Trophoblast cell (in vitro differentiated cells and primary cell): Measurements from ENCODE around the gene BTAF1.

ENCODE experiments used
- DNase-seq, 2 donors: peaks; one replicate each; pipeline ENCODE4 v3.0.0-alpha.2; 2016
- H2AFZ ChIP-seq: 2 replicates; pipeline ENCODE4 v1.6.1; 2013; ENCODE audit warnings: low read length, moderate library complexity, mild to moderate bottlenecking; ENCODE audit not compliant: insufficient read depth, poor library complexity
- H2AK5ac ChIP-seq: 2 replicates; pipeline ENCODE4 v1.6.1; 2013; ENCODE audit warnings: mild to moderate bottlenecking, low read length
- H2BK120ac ChIP-seq: 2 replicates; pipeline ENCODE4 v1.6.1; 2013; ENCODE audit warnings: low read length, mild to moderate bottlenecking, moderate library complexity; ENCODE audit not compliant: insufficient read depth, poor library complexity
- H2BK12ac ChIP-seq: 2 replicates; pipeline ENCODE4 v1.6.1; 2013; ENCODE audit warnings: mild to moderate bottlenecking, low read length, moderate library complexity
- H2BK5ac ChIP-seq: 2 replicates; pipeline ENCODE4 v1.6.1; 2013; ENCODE audit warnings: low read length, low read depth, moderate library complexity, mild to moderate bottlenecking; ENCODE audit not compliant: poor library complexity
- H3K14ac ChIP-seq: 2 replicates; pipeline ENCODE4 v1.6.1; 2013; ENCODE audit warnings: mild to moderate bottlenecking, low read length
- H3K18ac ChIP-seq: 2 replicates; pipeline ENCODE4 v1.6.1; 2013; ENCODE audit warnings: mild to moderate bottlenecking, low read length
- H3K23ac ChIP-seq: 2 replicates; pipeline ENCODE4 v1.6.1; 2013; ENCODE audit warnings: low read length
- H3K27ac ChIP-seq: 2 replicates; pipeline ENCODE4 v1.5.1; 2013; ENCODE audit warnings: low read depth, mild to moderate bottlenecking, inconsistent platforms, low read length, moderate library complexity
- H3K27me3 ChIP-seq: 2 replicates; pipeline ENCODE4 v1.6.1; 2013; ENCODE audit warnings: inconsistent platforms, mild to moderate bottlenecking, low read length, moderate library complexity; ENCODE audit not compliant: insufficient read depth
- H3K36me3 ChIP-seq, 2 experiments: 1 replicate in 1 of 2; 2 replicates in 1 of 2; pipeline ENCODE4 v1.6.1; 2013; ENCODE audit warnings: low read length in 2 of 2, mild to moderate bottlenecking in 2 of 2, moderate library complexity in 1 of 2; ENCODE audit not compliant: insufficient read depth in 2 of 2, control insufficient read depth in 1 of 2
- H3K4ac ChIP-seq: 2 replicates; pipeline ENCODE4 v1.6.1; 2013; ENCODE audit warnings: low read depth, mild to moderate bottlenecking, low read length, moderate library complexity
- H3K4me1 ChIP-seq, 2 experiments: 1 replicate in 1 of 2; 2 replicates in 1 of 2; pipeline ENCODE4 v1.6.1; 2013; ENCODE audit warnings: low read length in 2 of 2, mild to moderate bottlenecking in 2 of 2, moderate library complexity in 1 of 2; ENCODE audit not compliant: insufficient read depth in 2 of 2, control insufficient read depth in 1 of 2
- H3K4me2 ChIP-seq: 2 replicates; pipeline ENCODE4 v1.6.1; 2013; ENCODE audit warnings: inconsistent platforms, mild to moderate bottlenecking, low read length, moderate library complexity
- H3K4me3 ChIP-seq: 2 replicates; pipeline ENCODE4 v1.5.1; 2013; ENCODE audit warnings: mild to moderate bottlenecking, low read depth, low read length, inconsistent platforms
- H3K79me1 ChIP-seq: one replicate; pipeline ENCODE4 v1.6.1; 2013; ENCODE audit warnings: low read length
- H3K79me2 ChIP-seq: 2 replicates; pipeline ENCODE4 v1.6.1; 2013; ENCODE audit warnings: low read length, mild to moderate bottlenecking; ENCODE audit not compliant: control insufficient read depth, insufficient read depth, poor library complexity
- H3K9ac ChIP-seq: 2 replicates; pipeline ENCODE4 v1.6.1; 2013; ENCODE audit warnings: mild to moderate bottlenecking, low read length
- H3K9me3 ChIP-seq: 2 replicates; pipeline ENCODE4 v1.6.1; 2013; ENCODE audit warnings: low read depth, mild to moderate bottlenecking, control low read depth, inconsistent platforms, low read length; ENCODE audit not compliant: insufficient read depth
- H4K12ac ChIP-seq: 2 replicates; pipeline ENCODE4 v1.6.1; 2013; ENCODE audit warnings: low read depth, mild to moderate bottlenecking, low read length, moderate library complexity
- H4K8ac ChIP-seq: 2 replicates; pipeline ENCODE4 v1.6.1; 2013; ENCODE audit warnings: low read depth, mild to moderate bottlenecking, low read length, moderate library complexity
- H4K91ac ChIP-seq: one replicate; pipeline ENCODE4 v1.6.1; 2013; ENCODE audit warnings: low read depth, mild to moderate bottlenecking, low read length, moderate library complexity
- WGBS: extraction: QIAGEN DNeasy Blood & Tissue Kit; methylation state at CpG from one replicate; pipeline ENCODE4 v1.1.7; 2013; ENCODE audit warnings: missing lambda C conversion rate; ENCODE audit not compliant: insufficient read length, insufficient coverage; ENCODE audit errors: extremely low coverage; 5-methylcytosine and 5-hydroxymethylcytosine counted together

The BTAF1 gene

DNA sequence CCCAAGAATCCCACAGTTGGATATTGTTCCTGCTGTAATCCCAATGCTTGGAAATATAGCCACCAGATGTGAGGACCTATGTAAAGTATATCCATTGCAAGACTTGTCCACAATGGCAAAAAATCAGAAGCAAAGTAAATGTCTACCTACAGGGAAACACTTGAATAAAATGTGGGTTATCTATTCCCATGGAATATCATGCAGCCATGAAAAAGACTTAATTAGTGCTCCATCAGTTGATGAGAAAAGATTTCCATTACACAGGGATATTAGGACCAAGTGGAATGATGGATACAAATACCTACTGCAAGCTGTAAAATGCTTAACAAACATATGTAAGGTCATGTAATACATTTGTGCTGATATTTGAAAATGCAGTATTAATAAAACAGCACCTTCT lies 131.2 kb downstream of the BTAF1 start:
- H3K9me3 ChIP-seq, result no peaks in the 10 kb centered on the region

DNA sequence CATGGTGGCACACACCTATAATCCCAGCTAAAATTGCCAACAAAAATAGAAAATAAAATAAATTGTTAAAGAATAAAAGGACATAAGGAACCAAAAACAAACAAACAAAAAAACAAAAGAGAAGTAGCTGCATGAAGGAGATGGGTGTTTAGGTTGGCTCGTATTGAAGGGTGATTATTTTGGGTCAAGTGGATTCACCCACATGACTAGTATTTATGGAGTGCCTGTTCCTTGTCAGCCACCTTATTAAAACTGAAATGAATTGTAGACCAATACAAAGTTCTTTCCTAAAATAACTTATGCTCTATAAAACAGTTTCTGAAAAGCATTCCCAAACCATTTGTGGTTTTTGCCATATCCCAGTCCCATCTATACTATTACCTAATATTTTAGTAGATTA lies 138.7 kb downstream of the BTAF1 start:
- Histone ChIP-seq H3K27ac (no peak overlapping the region), H2AK5ac (no peak overlapping the region), H3K9me3 (no peaks in the 10 kb centered on the region), H2BK120ac (no peak overlapping the region), H4K91ac (no peak overlapping the region), H3K23ac (no peak overlapping the region), H3K79me2 (no peaks in the 10 kb centered on the region), H3K14ac (no peak overlapping the region), H3K4me2 (no peak overlapping the region), H3K4me3 (no peak overlapping the region), H3K79me1 (no peaks in the 10 kb centered on the region), H4K8ac (no peak overlapping the region), H2BK5ac (no peak overlapping the region), H3K18ac (no peak overlapping the region), H3K36me3 (no peaks in the 10 kb centered on the region), H2BK12ac (no peak overlapping the region), H3K4me1 (no peaks in the 10 kb centered on the region), H2AFZ (no peak overlapping the region), H4K12ac (no peak overlapping the region), H3K27me3 (no peaks in the 10 kb centered on the region), H3K4ac (no peak overlapping the region), H3K9ac (no peak overlapping the region)
- WGBS, result no CpG with 5 or more reads among the region's 1 CpG
- DNase-seq, result no peak

More for the DNA sequence above, 131.2 kb downstream of the BTAF1 start:
- Histone ChIP-seq H2AK5ac (no peak overlapping the region), H2BK120ac (no peak overlapping the region), H3K4me2 (no peak overlapping the region), H3K79me2 (no peaks in the 10 kb centered on the region), H3K4ac (no peak overlapping the region), H3K14ac (no peak overlapping the region), H3K36me3 (no peaks in the 10 kb centered on the region), H3K27me3 (no peaks in the 10 kb centered on the region), H2BK12ac (no peak overlapping the region), H4K91ac (no peak overlapping the region), H3K27ac (no peak overlapping the region), H3K18ac (no peak overlapping the region), H2BK5ac (no peak overlapping the region), H3K4me1 (no peaks in the 10 kb centered on the region), H3K4me3 (no peak overlapping the region), H4K12ac (no peak overlapping the region), H3K23ac (no peak overlapping the region), H4K8ac (no peak overlapping the region), H3K9ac (no peak overlapping the region), H2AFZ (no peak overlapping the region), H3K79me1 (no peaks in the 10 kb centered on the region)
- DNase-seq, result no peak

DNA sequence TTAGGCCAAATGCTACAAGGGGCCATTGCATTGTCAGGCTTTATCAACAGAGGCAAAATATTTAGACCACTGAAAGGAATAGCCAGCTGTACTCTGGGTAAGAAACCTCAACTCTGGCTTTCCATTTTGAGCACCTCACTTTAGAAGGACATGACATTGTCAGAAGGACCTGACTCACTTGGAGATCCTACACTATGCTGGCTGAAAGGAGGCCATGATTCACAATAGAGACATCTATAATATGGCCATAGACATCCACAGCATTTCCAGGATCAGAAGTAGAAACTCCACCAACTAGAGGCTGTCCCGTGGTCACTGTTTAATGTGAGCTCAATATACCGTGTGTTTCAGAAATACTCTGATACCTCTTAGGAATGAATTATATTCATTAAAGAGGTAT lies 140.9 kb downstream of the BTAF1 start:
- H3K4me1 ChIP-seq, result no peaks in the 10 kb centered on the region
- no peaks in the 10 kb centered on the region for H3K36me3 ChIP-seq
- H4K8ac ChIP-seq, result no peak overlapping the region
- no peak overlapping the region for H3K14ac ChIP-seq
- H2BK120ac ChIP-seq, result no peak overlapping the region
- H2BK12ac ChIP-seq, result no peak overlapping the region
- H3K9me3 ChIP-seq, result no peaks in the 10 kb centered on the region
- H3K79me1 ChIP-seq, result no peaks in the 10 kb centered on the region
- H3K18ac ChIP-seq, result no peak overlapping the region
- no peak overlapping the region for H3K4ac ChIP-seq
- no CpG with 5 or more reads among the region's 2 CpGs for whole genome bisulfite sequencing
- no peak overlapping the region for H3K27ac ChIP-seq
- DNase-seq, result peak in 1 of 2 donors; percentile 50
- H2AK5ac ChIP-seq, result no peak overlapping the region
- H2AFZ ChIP-seq, result no peak overlapping the region
- H4K91ac ChIP-seq, result no peak overlapping the region
- no peaks in the 10 kb centered on the region for H3K27me3 ChIP-seq
- no peak overlapping the region for H3K23ac ChIP-seq
- H2BK5ac ChIP-seq, result no peak overlapping the region
- H3K79me2 ChIP-seq, result no peaks in the 10 kb centered on the region
- H3K4me2 ChIP-seq, result no peak overlapping the region
- H3K4me3 ChIP-seq, result no peak overlapping the region
- H3K9ac ChIP-seq, result no peak overlapping the region
- H4K12ac ChIP-seq, result no peak overlapping the region

DNA sequence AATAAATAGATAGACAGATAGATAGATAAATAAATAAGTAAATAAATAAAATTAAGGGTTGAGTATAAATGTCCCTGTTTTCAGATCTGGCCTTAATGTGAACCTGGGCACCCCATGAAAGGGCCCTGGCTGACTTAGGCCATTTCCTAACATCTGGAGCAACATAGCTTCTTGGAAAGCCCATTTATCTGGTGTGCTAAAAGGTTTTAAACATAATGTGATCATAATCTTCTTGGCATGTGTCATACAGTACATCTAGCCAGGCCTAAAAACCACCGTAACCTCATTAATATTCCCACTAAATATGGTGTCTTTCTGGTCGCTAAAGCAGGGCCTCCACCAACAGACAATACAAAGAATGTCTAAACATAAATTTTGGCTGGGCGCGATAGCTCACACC lies 142.8 kb downstream of the BTAF1 start:
- no peak overlapping the region for H2BK12ac ChIP-seq

More for the DNA sequence above, 142.8 kb downstream of the BTAF1 start:
- no peak overlapping the region for H3K4me2 ChIP-seq
- no peak overlapping the region for H3K9ac ChIP-seq
- H3K14ac ChIP-seq, result no peak overlapping the region
- H3K4me3 ChIP-seq, result no peak overlapping the region
- H3K27ac ChIP-seq, result no peak overlapping the region
- no peaks in the 10 kb centered on the region for H3K4me1 ChIP-seq
- no peak overlapping the region for H2AFZ ChIP-seq
- no peak overlapping the region for H4K8ac ChIP-seq
- no peak overlapping the region for H2AK5ac ChIP-seq
- H2BK120ac ChIP-seq, result no peak overlapping the region
- no peak overlapping the region for H3K4ac ChIP-seq
- no peaks in the 10 kb centered on the region for H3K79me1 ChIP-seq
- no peak overlapping the region for H2BK5ac ChIP-seq
- no peak overlapping the region for H3K18ac ChIP-seq
- H3K9me3 ChIP-seq, result no peaks in the 10 kb centered on the region
- no peak overlapping the region for H3K23ac ChIP-seq
- no peaks in the 10 kb centered on the region for H3K27me3 ChIP-seq
- DNase-seq, result no peak
- no peak overlapping the region for H4K91ac ChIP-seq
- no peaks in the 10 kb centered on the region for H3K36me3 ChIP-seq
- no peak overlapping the region for H4K12ac ChIP-seq
- WGBS, result no CpG with 5 or more reads among the region's 4 CpGs
- no peaks in the 10 kb centered on the region for H3K79me2 ChIP-seq
